CD8-positive, alpha-beta memory T cell (primary cell): ENCODE measurements around the gene ADORA1. TPM values are rescaled to one million over a fixed set of nuclear protein-coding genes. Genes with fewer than 3 reads are reported as not detected.

ENCODE experiments used
- CTCF ChIA-PET: fragments of 350-600 bp; sonication (Branson Sonifier 250); formaldehyde crosslinking; loops from one replicate; lab custom pipeline; 2021; ENCODE audit warnings: antibody characterized with exemption; lab: Charles Lee
- POLR2A ChIA-PET: fragments of 350-600 bp; sonication (Branson Sonifier 250); formaldehyde crosslinking; loops from one replicate; lab custom pipeline; 2021; ENCODE audit warnings: antibody characterized with exemption; lab: Charles Lee
- DNase-seq, 5 donors: peaks; one replicate each; pipeline versions ENCODE4 v3.0.0 to v3.0.0-alpha.2; 2020 to 2022; ENCODE audit warnings: mixed read lengths in 1 of 5
- H3K27ac ChIP-seq: one replicate; pipeline ENCODE4 v1.7.0; 2013; ENCODE audit warnings: low read depth, mild to moderate bottlenecking, low read length, moderate library complexity
- H3K27me3 ChIP-seq: 2 replicates; pipeline ENCODE4 v1.7.0; 2013; ENCODE audit warnings: low read length, mild to moderate bottlenecking; ENCODE audit not compliant: insufficient read depth, poor library complexity, severe bottlenecking
- H3K36me3 ChIP-seq: 2 replicates; pipeline ENCODE4 v1.7.0; 2013; ENCODE audit warnings: mild to moderate bottlenecking, low read length, moderate library complexity; ENCODE audit not compliant: insufficient read depth
- H3K4me1 ChIP-seq: 2 replicates; pipeline ENCODE4 v1.7.0; 2013; ENCODE audit warnings: mild to moderate bottlenecking, low read length, moderate library complexity; ENCODE audit not compliant: insufficient read depth
- H3K4me3 ChIP-seq: 2 replicates; pipeline ENCODE4 v1.7.0; 2013; ENCODE audit warnings: mild to moderate bottlenecking, low read length
- H3K9me3 ChIP-seq: 2 replicates; pipeline ENCODE4 v1.7.0; 2013; ENCODE audit warnings: mild to moderate bottlenecking, low read length
- H3K27ac Mint-ChIP-seq, 8 donors: one replicate each; pipeline ENCODE4 v1.8.0; 2020 to 2021; ENCODE audit warnings: mixed read lengths in 8 of 8, mild to moderate bottlenecking in 6 of 8, inconsistent platforms in 3 of 8, moderate library complexity in 3 of 8
- H3K27me3 Mint-ChIP-seq, 2 donors: one replicate each; pipeline ENCODE4 v1.8.0; 2020 to 2021; ENCODE audit warnings: mixed read lengths in 2 of 2, mild to moderate bottlenecking in 1 of 2, moderate library complexity in 1 of 2
- H3K36me3 Mint-ChIP-seq, 3 donors: one replicate each; pipeline ENCODE4 v1.8.0; 2020 to 2021; ENCODE audit warnings: mixed read lengths in 3 of 3, inconsistent platforms in 1 of 3, mild to moderate bottlenecking in 1 of 3
- H3K4me1 Mint-ChIP-seq, 3 donors: one replicate each; pipeline ENCODE4 v1.8.0; 2020 to 2021; ENCODE audit warnings: mixed read lengths in 3 of 3, inconsistent platforms in 1 of 3, mild to moderate bottlenecking in 1 of 3
- H3K4me3 Mint-ChIP-seq, 7 donors: one replicate each; pipeline ENCODE4 v1.8.0; 2020 to 2021; ENCODE audit warnings: mixed read lengths in 7 of 7, mild to moderate bottlenecking in 6 of 7, moderate library complexity in 4 of 7, inconsistent platforms in 2 of 7
- H3K9me3 Mint-ChIP-seq, 5 donors: one replicate each; pipeline ENCODE4 v1.8.0; 2020 to 2022; ENCODE audit warnings: mixed read lengths in 5 of 5, mild to moderate bottlenecking in 3 of 5, moderate library complexity in 2 of 5, inconsistent platforms in 1 of 5
- polyA plus RNA-seq: library from polyadenylated mRNA; unstranded; fragments of 300-500 nt; fragmentation: Illumina TruSeq; gene quantifications from one replicate; pipeline ENCODE4 v1.2.3, GENCODE V29; 2021
- total RNA-seq, 2 experiments: library from RNA; stranded (reverse); gene quantifications; one replicate each; pipeline ENCODE4 v1.2.3, GENCODE V29; 2021

The ADORA1 gene
- total and polyA plus RNA-seq, 3 experiments from 2014 or later, result not detected

GRCh38 chr1:203178821-203179666 lies 51.5 kb downstream of the ADORA1 start:
- H3K9me3 ChIP-seq, result no peaks in the 10 kb centered on the region
- H3K27me3 ChIP-seq, result no peaks in the 10 kb centered on the region
- H3K36me3 ChIP-seq, result no peaks in the 10 kb centered on the region
- no peak overlapping the region for H3K27ac ChIP-seq
- Mint-ChIP-seq H3K4me1 (no peaks in the 10 kb centered on the region), H3K4me3 (no peak overlapping the region), H3K36me3 (no peaks in the 10 kb centered on the region), H3K27ac (peak overlapping the region in 1 of 8 donors; percentile 43), H3K9me3 (no peaks in the 10 kb centered on the region), H3K27me3 (peaks cover 10 to 19% of the 10 kb centered on the region in 2 donors)
- H3K4me3 ChIP-seq, result no peak overlapping the region
- CTCF ChIA-PET, result no interaction called here
- no peak for DNase-seq
- no peaks in the 10 kb centered on the region for H3K4me1 ChIP-seq
- POLR2A ChIA-PET, result no interaction called here

- CTCF ChIA-PET, result no interaction called here
These were observed 52.1 kb downstream of the ADORA1 start for GRCh38 chr1:203179667-203180005.

GRCh38 chr1:203180611-203181330 lies 53.2 kb downstream of the ADORA1 start:
- Mint-ChIP-seq H3K4me1 (no peaks in the 10 kb centered on the region), H3K9me3 (no peaks in the 10 kb centered on the region), H3K27me3 (peaks cover 11 to 23% of the 10 kb centered on the region in 2 donors), H3K36me3 (no peaks in the 10 kb centered on the region), H3K27ac (no peak overlapping the region), H3K4me3 (no peak overlapping the region)
- Histone ChIP-seq H3K4me1 (no peaks in the 10 kb centered on the region), H3K36me3 (no peaks in the 10 kb centered on the region), H3K4me3 (no peak overlapping the region), H3K9me3 (no peaks in the 10 kb centered on the region), H3K27ac (no peak overlapping the region), H3K27me3 (no peaks in the 10 kb centered on the region)
- DNase-seq, result no peak
- CTCF ChIA-PET, result no interaction called here
- POLR2A ChIA-PET, result no interaction called here

More at GRCh38 chr1:203179667-203180005, 52.1 kb downstream of the ADORA1 start:
- no peaks in the 10 kb centered on the region for H3K36me3 Mint-ChIP-seq
- Histone ChIP-seq H3K27ac (no peak overlapping the region), H3K4me3 (no peak overlapping the region), H3K36me3 (no peaks in the 10 kb centered on the region), H3K9me3 (no peaks in the 10 kb centered on the region), H3K4me1 (no peaks in the 10 kb centered on the region), H3K27me3 (no peaks in the 10 kb centered on the region)
- no peak overlapping the region for H3K4me3 Mint-ChIP-seq
- peaks cover 11 to 17% of the 10 kb centered on the region in 2 donors for H3K27me3 Mint-ChIP-seq
- POLR2A ChIA-PET, result no interaction called here
- H3K9me3 Mint-ChIP-seq, result no peaks in the 10 kb centered on the region
- no peak for DNase-seq
- H3K4me1 Mint-ChIP-seq, result no peaks in the 10 kb centered on the region
- no peak overlapping the region for H3K27ac Mint-ChIP-seq

GRCh38 chr1:203181586-203182386 lies 54.3 kb downstream of the ADORA1 start:
- peaks cover 10 to 18% of the 10 kb centered on the region in 2 donors for H3K27me3 Mint-ChIP-seq
- H3K4me3 Mint-ChIP-seq, result no peak overlapping the region
- no peaks in the 10 kb centered on the region for H3K4me1 Mint-ChIP-seq
- ChIA-PET POLR2A (no interaction called here), CTCF (no interaction called here)
- no peaks in the 10 kb centered on the region for H3K9me3 Mint-ChIP-seq
- no peak overlapping the region for H3K4me3 ChIP-seq
- no peak for DNase-seq
- no peaks in the 10 kb centered on the region for H3K36me3 Mint-ChIP-seq
- H3K4me1 ChIP-seq, result no peaks in the 10 kb centered on the region
- H3K27ac ChIP-seq, result no peak overlapping the region
- no peaks in the 10 kb centered on the region for H3K36me3 ChIP-seq
- H3K9me3 ChIP-seq, result no peaks in the 10 kb centered on the region
- H3K27ac Mint-ChIP-seq, result peak overlapping the region in 1 of 8 donors; percentile 13
- no peaks in the 10 kb centered on the region for H3K27me3 ChIP-seq

GRCh38 chr1:203182387-203182953 lies 54.9 kb downstream of the ADORA1 start:
- Mint-ChIP-seq H3K4me3 (no peak overlapping the region), H3K27me3 (peaks cover 6 to 12% of the 10 kb centered on the region in 2 donors), H3K36me3 (no peaks in the 10 kb centered on the region), H3K4me1 (no peaks in the 10 kb centered on the region), H3K9me3 (no peaks in the 10 kb centered on the region), H3K27ac (no peak overlapping the region)
- no peak for DNase-seq
- no peaks in the 10 kb centered on the region for H3K27me3 ChIP-seq
- POLR2A ChIA-PET, result no interaction called here
- H3K4me3 ChIP-seq, result no peak overlapping the region
- H3K36me3 ChIP-seq, result no peaks in the 10 kb centered on the region
- H3K4me1 ChIP-seq, result no peaks in the 10 kb centered on the region
- H3K27ac ChIP-seq, result no peak overlapping the region
- H3K9me3 ChIP-seq, result no peaks in the 10 kb centered on the region
- CTCF ChIA-PET, result no interaction called here

- CTCF ChIA-PET, result no interaction called here
- Mint-ChIP-seq H3K27ac (no peak overlapping the region), H3K36me3 (no peaks in the 10 kb centered on the region), H3K4me1 (no peaks in the 10 kb centered on the region), H3K27me3 (peaks cover 6% of the 10 kb centered on the region in 2 donors), H3K4me3 (no peak overlapping the region), H3K9me3 (no peaks in the 10 kb centered on the region)
- Histone ChIP-seq H3K36me3 (no peaks in the 10 kb centered on the region), H3K27me3 (no peaks in the 10 kb centered on the region), H3K4me3 (no peak overlapping the region), H3K4me1 (no peaks in the 10 kb centered on the region), H3K27ac (no peak overlapping the region), H3K9me3 (no peaks in the 10 kb centered on the region)
- no peak for DNase-seq
- POLR2A ChIA-PET, result no interaction called here
These were observed 56.3 kb downstream of the ADORA1 start for GRCh38 chr1:203183828-203184227.

- Mint-ChIP-seq H3K27ac (no peak overlapping the region), H3K4me1 (no peaks in the 10 kb centered on the region), H3K36me3 (no peaks in the 10 kb centered on the region), H3K27me3 (peaks cover 5 to 9% of the 10 kb centered on the region in 2 donors), H3K4me3 (no peak overlapping the region), H3K9me3 (no peaks in the 10 kb centered on the region)
- no peaks in the 10 kb centered on the region for H3K27me3 ChIP-seq
- CTCF ChIA-PET, result interaction anchor here (2.0 kb wide), 1 partner anchor 11 kb away, joined by 5 read pairs; no protein-coding TSS in a partner anchor
- no peaks in the 10 kb centered on the region for H3K4me1 ChIP-seq
- no peak overlapping the region for H3K4me3 ChIP-seq
- DNase-seq, result no peak
- H3K27ac ChIP-seq, result no peak overlapping the region
- H3K9me3 ChIP-seq, result no peaks in the 10 kb centered on the region
- POLR2A ChIA-PET, result no interaction called here
- no peaks in the 10 kb centered on the region for H3K36me3 ChIP-seq
These were observed 56.9 kb downstream of the ADORA1 start for GRCh38 chr1:203184467-203184866.
